HL-60 (cell line): ENCODE measurements around the gene PARVA.

Experiments used
- DNase-seq, 2 experiments: peaks; one replicate each; pipeline ENCODE4 v3.0.0-alpha.2; 2010 to 2020; ENCODE audit warnings: low read depth in 1 of 2, low spot score in 1 of 2
- H3K27ac ChIP-seq: fragments of 250-450 bp; sonication (Bioruptor Pico); replicated peaks from 2 replicates; pipeline ENCODE4 v1.5.1; 2020; ENCODE audit warnings: mild to moderate bottlenecking, moderate library complexity
- H3K27me3 ChIP-seq: fragments of 250-450 bp; sonication (Bioruptor Pico); 2 replicates; pipeline ENCODE4 v1.5.1; 2021; ENCODE audit warnings: mild to moderate bottlenecking, moderate library complexity; ENCODE audit not compliant: insufficient read depth, poor library complexity, severe bottlenecking
- H3K4me3 ChIP-seq: replicated peaks from 2 replicates; pipeline ENCODE4 v1.5.1; 2011; ENCODE audit warnings: mild to moderate bottlenecking, control low read depth, low read length; ENCODE audit not compliant: insufficient read depth
- GABPA ChIP-seq: IDR thresholded peaks from 2 replicates; pipeline ENCODE4 v1.6.1; 2012; ENCODE audit warnings: low read depth
- POLR2AphosphoS5 ChIP-seq: IDR thresholded peaks from 2 replicates; pipeline ENCODE4 v1.6.1; 2012; ENCODE audit warnings: low read depth
- SPI1 ChIP-seq: IDR thresholded peaks from 2 replicates; pipeline ENCODE4 v1.6.1; 2012; ENCODE audit warnings: low read depth, mild to moderate bottlenecking, borderline replicate concordance
- TF ChIP-seq, protein P1 (sequence below): IDR thresholded peaks from one replicate; pipeline ENCODE4 v1.5.1; 2011; ENCODE audit warnings: low read length, control low read depth, inconsistent platforms; ENCODE audit not compliant: insufficient read depth
- TF ChIP-seq, protein P2 (sequence below): IDR thresholded peaks from 2 replicates; pipeline ENCODE4 v1.6.1; 2012; ENCODE audit warnings: low read depth; ENCODE audit not compliant: insufficient replicate concordance

Gene PARVA

DNA sequence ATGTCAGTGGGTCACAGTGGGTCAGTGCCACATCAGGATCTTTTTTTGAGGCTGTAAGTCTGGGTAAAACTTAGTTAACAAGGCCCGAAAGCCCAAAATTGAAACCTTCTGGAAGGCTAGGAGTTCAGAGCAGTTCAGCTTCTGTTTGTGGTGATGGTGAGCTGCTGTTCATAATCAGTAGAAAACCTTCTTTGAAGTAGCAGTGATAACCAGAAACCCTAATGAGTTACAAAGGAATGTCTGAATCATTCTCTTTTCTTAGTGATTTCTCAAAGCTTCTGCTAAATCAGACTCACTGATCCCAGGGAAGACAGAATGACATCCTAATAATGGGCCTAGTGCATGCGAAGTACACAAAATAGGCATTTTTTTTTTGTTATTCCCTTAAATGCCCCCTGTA, 124.7 kb downstream of the PARVA start:
- no peaks in the 10 kb centered on the region for H3K27me3 ChIP-seq
- no peak for DNase-seq
- TF ChIP-seq, protein P1, sequence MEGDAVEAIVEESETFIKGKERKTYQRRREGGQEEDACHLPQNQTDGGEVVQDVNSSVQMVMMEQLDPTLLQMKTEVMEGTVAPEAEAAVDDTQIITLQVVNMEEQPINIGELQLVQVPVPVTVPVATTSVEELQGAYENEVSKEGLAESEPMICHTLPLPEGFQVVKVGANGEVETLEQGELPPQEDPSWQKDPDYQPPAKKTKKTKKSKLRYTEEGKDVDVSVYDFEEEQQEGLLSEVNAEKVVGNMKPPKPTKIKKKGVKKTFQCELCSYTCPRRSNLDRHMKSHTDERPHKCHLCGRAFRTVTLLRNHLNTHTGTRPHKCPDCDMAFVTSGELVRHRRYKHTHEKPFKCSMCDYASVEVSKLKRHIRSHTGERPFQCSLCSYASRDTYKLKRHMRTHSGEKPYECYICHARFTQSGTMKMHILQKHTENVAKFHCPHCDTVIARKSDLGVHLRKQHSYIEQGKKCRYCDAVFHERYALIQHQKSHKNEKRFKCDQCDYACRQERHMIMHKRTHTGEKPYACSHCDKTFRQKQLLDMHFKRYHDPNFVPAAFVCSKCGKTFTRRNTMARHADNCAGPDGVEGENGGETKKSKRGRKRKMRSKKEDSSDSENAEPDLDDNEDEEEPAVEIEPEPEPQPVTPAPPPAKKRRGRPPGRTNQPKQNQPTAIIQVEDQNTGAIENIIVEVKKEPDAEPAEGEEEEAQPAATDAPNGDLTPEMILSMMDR = no peak
- no peak for TF ChIP-seq GABPA
- no peak for TF ChIP-seq SPI1
- TF ChIP-seq, protein P2, sequence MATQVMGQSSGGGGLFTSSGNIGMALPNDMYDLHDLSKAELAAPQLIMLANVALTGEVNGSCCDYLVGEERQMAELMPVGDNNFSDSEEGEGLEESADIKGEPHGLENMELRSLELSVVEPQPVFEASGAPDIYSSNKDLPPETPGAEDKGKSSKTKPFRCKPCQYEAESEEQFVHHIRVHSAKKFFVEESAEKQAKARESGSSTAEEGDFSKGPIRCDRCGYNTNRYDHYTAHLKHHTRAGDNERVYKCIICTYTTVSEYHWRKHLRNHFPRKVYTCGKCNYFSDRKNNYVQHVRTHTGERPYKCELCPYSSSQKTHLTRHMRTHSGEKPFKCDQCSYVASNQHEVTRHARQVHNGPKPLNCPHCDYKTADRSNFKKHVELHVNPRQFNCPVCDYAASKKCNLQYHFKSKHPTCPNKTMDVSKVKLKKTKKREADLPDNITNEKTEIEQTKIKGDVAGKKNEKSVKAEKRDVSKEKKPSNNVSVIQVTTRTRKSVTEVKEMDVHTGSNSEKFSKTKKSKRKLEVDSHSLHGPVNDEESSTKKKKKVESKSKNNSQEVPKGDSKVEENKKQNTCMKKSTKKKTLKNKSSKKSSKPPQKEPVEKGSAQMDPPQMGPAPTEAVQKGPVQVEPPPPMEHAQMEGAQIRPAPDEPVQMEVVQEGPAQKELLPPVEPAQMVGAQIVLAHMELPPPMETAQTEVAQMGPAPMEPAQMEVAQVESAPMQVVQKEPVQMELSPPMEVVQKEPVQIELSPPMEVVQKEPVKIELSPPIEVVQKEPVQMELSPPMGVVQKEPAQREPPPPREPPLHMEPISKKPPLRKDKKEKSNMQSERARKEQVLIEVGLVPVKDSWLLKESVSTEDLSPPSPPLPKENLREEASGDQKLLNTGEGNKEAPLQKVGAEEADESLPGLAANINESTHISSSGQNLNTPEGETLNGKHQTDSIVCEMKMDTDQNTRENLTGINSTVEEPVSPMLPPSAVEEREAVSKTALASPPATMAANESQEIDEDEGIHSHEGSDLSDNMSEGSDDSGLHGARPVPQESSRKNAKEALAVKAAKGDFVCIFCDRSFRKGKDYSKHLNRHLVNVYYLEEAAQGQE = no peak
- H3K27ac ChIP-seq = no peak overlapping the region
- H3K4me3 ChIP-seq = no peak overlapping the region

DNA sequence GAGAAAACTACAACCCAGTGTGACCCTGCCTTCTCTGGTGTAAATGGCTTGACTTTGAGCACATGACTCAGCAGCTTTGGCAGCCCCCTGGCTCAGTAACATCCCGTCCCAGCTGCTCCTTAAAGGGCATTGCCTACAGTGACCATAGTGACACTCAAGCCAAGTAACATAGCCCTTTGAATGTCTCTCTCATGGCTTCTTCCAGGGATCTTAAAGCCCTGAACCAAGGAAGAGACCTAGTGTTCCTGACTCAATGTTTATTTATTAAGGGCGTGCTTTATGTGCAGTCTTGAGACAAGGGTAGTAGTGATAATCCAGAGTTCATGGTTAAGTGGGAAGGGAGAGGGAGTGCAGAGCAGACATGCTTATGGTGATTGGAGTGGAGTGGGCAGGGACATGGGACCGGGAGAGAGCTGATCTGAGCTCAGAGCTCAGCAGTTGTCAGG, 125.7 kb downstream of the PARVA start:
- no peak for DNase-seq

DNA sequence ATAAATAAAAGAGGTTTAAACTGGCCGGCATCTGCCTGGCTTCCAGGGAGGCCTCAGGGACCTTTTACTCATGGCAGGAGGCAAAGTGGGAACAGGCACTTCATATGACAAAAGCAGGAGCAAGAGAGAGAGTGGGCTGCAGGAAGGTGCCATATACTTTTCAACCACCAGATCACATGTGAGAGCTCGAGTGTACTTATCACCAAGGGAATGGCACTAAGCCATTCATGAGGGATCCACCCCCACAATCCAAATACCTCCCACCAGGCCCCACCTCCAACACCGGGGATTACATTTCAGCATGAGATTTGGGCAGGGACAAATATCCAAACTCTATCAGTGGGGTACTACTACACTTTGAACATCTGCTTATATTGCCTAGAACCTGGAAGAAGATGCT, 126.5 kb downstream of the PARVA start:
- H3K27me3 ChIP-seq = no peaks in the 10 kb centered on the region
- no peak overlapping the region for H3K27ac ChIP-seq
- TF ChIP-seq, protein P2 = no peak
- TF ChIP-seq POLR2AphosphoS5 (no peak), GABPA (no peak), SPI1 (no peak)
- TF ChIP-seq, protein P1 = no peak
- no peak overlapping the region for H3K4me3 ChIP-seq
- DNase-seq = no peak

More for the DNA sequence above, 125.7 kb downstream of the PARVA start:
- TF ChIP-seq, protein P2 = no peak
- no peak for TF ChIP-seq GABPA
- TF ChIP-seq, protein P1 = no peak
- TF ChIP-seq POLR2AphosphoS5 = no peak
- TF ChIP-seq SPI1 = no peak
- no peak overlapping the region for H3K27ac ChIP-seq
- no peak overlapping the region for H3K4me3 ChIP-seq
- no peaks in the 10 kb centered on the region for H3K27me3 ChIP-seq
